ENCODE results near the gene CCDC97. TPM values are rescaled to one million over a fixed set of nuclear protein-coding genes. Genes with fewer than 3 reads are reported as not detected.

CCDC97 gene
- polyA plus RNA-seq, 1 of the 3 experiments (the other 2 are of a cell fraction): 9.6 TPM

GRCh38 chr19:41310033-41310831, at the start of gene CCDC97 (continued):
- TF ChIP-seq POLR2AphosphoS5 (IDR thresholded peaks at IDR 0.05; ENCODE audit: low read depth, low read length) (peak; percentile 69), MXI1 (IDR thresholded peaks at IDR 0.05; ENCODE audit: low read depth, low read length) (peak; percentile 52; the same call in 1 of the 2 replicates), GABPA (IDR thresholded peaks at IDR 0.05; ENCODE audit: low read depth) (peak; percentile 77)

GRCh38 chr19:41261474-41262190, 48.3 kb upstream of the CCDC97 start:
- H3K9me3 ChIP-seq: no peaks in the 10 kb centered on the region
- 75% methylated on average over 10 of the region's 10 CpGs for WGBS (ENCODE audit: low lambda C conversion rate)
- ChIA-PET POLR2A (no interaction called here), CTCF (interaction anchor here (1.0 to 4.7 kb wide), 7 partner anchors 9 to 598 kb away, joined by 3 to 61 read pairs (median 4); no protein-coding TSS in a partner anchor)
- peaks cover 29% of the 10 kb centered on the region for H3K79me2 ChIP-seq (ENCODE audit: insufficient read depth)
- no peaks in the 10 kb centered on the region for H3K9me2 ChIP-seq
- peak overlapping the region; percentile 87 for H3K4me2 ChIP-seq
- H3K27me3 ChIP-seq (ENCODE audit: insufficient read depth): no peaks in the 10 kb centered on the region
- H3K27ac ChIP-seq (ENCODE audit: low read depth in 2 of 2, low read length in 1 of 2): peak overlapping the region; percentile 64 to 95; a peak in 3 of 4 replicates
- H3K4me1 ChIP-seq (ENCODE audit: control insufficient read depth in 1 of 2, insufficient read depth in 2 of 2, low read depth in 1 of 2, low read length in 1 of 2): peaks cover 7 to 8% of the 10 kb centered on the region in 2 experiments; a peak in 2 of 4 replicates
- H3K36me3 ChIP-seq (replicated peaks in 1 of 2; ENCODE audit: control insufficient read depth in 1 of 2, insufficient read depth in 2 of 2, low read length in 1 of 2): peaks cover 31 to 47% of the 10 kb centered on the region in 2 experiments
- H4K20me1 ChIP-seq (ENCODE audit: insufficient read depth): peaks cover 4% of the 10 kb centered on the region; the same call in 1 of the 2 replicates
- no peak for DNase-seq
- peak overlapping the region; percentile 71 for H3K4me3 ChIP-seq (ENCODE audit: low read depth in 2 of 2, low read length in 1 of 2)
- no peak overlapping the region for H2AFZ ChIP-seq (ENCODE audit: low read depth)
- peak overlapping the region; percentile 87; the same call in 1 of the 2 replicates for H3K9ac ChIP-seq
- peaks cover 60% of the 10 kb centered on the region for H3F3A ChIP-seq (replicated peaks; ENCODE audit: insufficient read depth)
- TF ChIP-seq TEAD4 (IDR thresholded peaks at IDR 0.05; ENCODE audit: borderline replicate concordance, insufficient read depth): no peak
- TF ChIP-seq ZBTB33 (IDR thresholded peaks at IDR 0.05; ENCODE audit: borderline replicate concordance, low read depth): peak; percentile 5; the same call in 1 of the 2 replicates

- peaks cover 30 to 42% of the 10 kb centered on the region in 2 experiments for H3K36me3 ChIP-seq (replicated peaks in 1 of 2; ENCODE audit: control insufficient read depth in 1 of 2, insufficient read depth in 2 of 2, low read length in 1 of 2)
- H3K79me2 ChIP-seq (ENCODE audit: insufficient read depth): peaks cover 45% of the 10 kb centered on the region
- TF ChIP-seq USF1 (IDR thresholded peaks at IDR 0.05; ENCODE audit: borderline replicate concordance, low read depth) (no peak), FOSL2 (IDR thresholded peaks at IDR 0.05; ENCODE audit: borderline replicate concordance, low read depth) (no peak; the same call in 1 of the 2 replicates), CTCF (IDR thresholded peaks at IDR 0.05) (no peak), JUND (IDR thresholded peaks at IDR 0.05) (0 out of 2 replicates have a peak, but pooled peaks have one; percentile 6), CHD2 (IDR thresholded peaks at IDR 0.05; ENCODE audit: low read length, partially characterized antibody) (no peak), TCF12 (IDR thresholded peaks at IDR 0.05) (no peak), NRF1 (IDR thresholded peaks at IDR 0.05; ENCODE audit: low read depth, low read length) (no peak), ZBTB33 (IDR thresholded peaks at IDR 0.05; ENCODE audit: borderline replicate concordance, low read depth) (no peak)
These were observed 46.7 kb upstream of the CCDC97 start for GRCh38 chr19:41263042-41263849.

More at GRCh38 chr19:41263042-41263849, 46.7 kb upstream of the CCDC97 start:
- ChIA-PET POLR2A (interaction anchor here (1.0 to 2.0 kb wide), 2 partner anchors 40 to 45 kb away, joined by 6 read pairs; no protein-coding TSS in a partner anchor), CTCF (interaction anchor here (0.5 to 4.7 kb wide), 17 partner anchors 8 to 842 kb away, joined by 3 to 61 read pairs (median 3); no protein-coding TSS in a partner anchor)
- Histone ChIP-seq H3K27me3 (ENCODE audit: insufficient read depth) (no peaks in the 10 kb centered on the region), H3K4me1 (ENCODE audit: control insufficient read depth in 1 of 2, insufficient read depth in 2 of 2, low read depth in 1 of 2, low read length in 1 of 2) (peaks cover 11 to 12% of the 10 kb centered on the region in 2 experiments; a peak in 2 of 4 replicates), H3K4me2 (peak overlapping the region; percentile 87), H3K9me2 (no peaks in the 10 kb centered on the region), H3K4me3 (ENCODE audit: low read depth in 2 of 2, low read length in 1 of 2) (peak overlapping the region; percentile 71), H3K27ac (ENCODE audit: low read depth in 2 of 2, low read length in 1 of 2) (peak overlapping the region; percentile 95 to 96), H3K9me3 (no peaks in the 10 kb centered on the region), H3F3A (replicated peaks; ENCODE audit: insufficient read depth) (peaks cover 47% of the 10 kb centered on the region), H4K20me1 (ENCODE audit: insufficient read depth) (peaks cover 20% of the 10 kb centered on the region), H2AFZ (ENCODE audit: low read depth) (no peak overlapping the region), H3K9ac (peak overlapping the region; percentile 87)
- 2% methylated on average over 32 of the region's 46 CpGs for whole genome bisulfite sequencing (ENCODE audit: low lambda C conversion rate)
- DNase-seq: peak; percentile 50

Data from SK-N-SH (cell line).